Progenitor cell of endocrine pancreas (in vitro differentiated cells): ENCODE measurements around the gene PTPN4. TPM values are rescaled to one million over a fixed set of nuclear protein-coding genes. Genes with fewer than 3 reads are reported as not detected.

Source experiments
- DNase-seq: peaks from one replicate; pipeline ENCODE4 v3.0.0; 2021; ENCODE audit warnings: low spot score; ENCODE audit not compliant: unreplicated experiment
- H3K27ac Mint-ChIP-seq: 2 replicates; pipeline ENCODE4 v1.8.0; 2021; ENCODE audit warnings: mild to moderate bottlenecking, moderate library complexity, mixed read lengths
- H3K27me3 Mint-ChIP-seq: 2 replicates; pipeline ENCODE4 v1.8.0; 2021; ENCODE audit warnings: mixed read lengths
- H3K36me3 Mint-ChIP-seq: 2 replicates; pipeline ENCODE4 v1.8.0; 2022; ENCODE audit warnings: mixed read lengths; ENCODE audit not compliant: insufficient read depth
- H3K4me1 Mint-ChIP-seq: 2 replicates; pipeline ENCODE4 v1.8.0; 2021; ENCODE audit warnings: low read depth, mixed read lengths
- H3K4me3 Mint-ChIP-seq: 2 replicates; pipeline ENCODE4 v1.8.0; 2021; ENCODE audit warnings: low read depth, mild to moderate bottlenecking, moderate library complexity, mixed read lengths
- H3K9me3 Mint-ChIP-seq: 2 replicates; pipeline ENCODE4 v1.8.0; 2021; ENCODE audit warnings: low read depth, mixed read lengths
- total RNA-seq: library from RNA; stranded (reverse); gene quantifications from 2 replicates; pipeline ENCODE4 v1.2.1, GENCODE V29; 2021
- TF ChIP-seq, protein P1 (sequence below): fragments of 200-600 bp; sonication (generic); IDR thresholded peaks from one replicate; pipeline ENCODE4 v1.5.0; 2021; ENCODE audit warnings: antibody characterized with exemption, mild to moderate bottlenecking; ENCODE audit not compliant: unreplicated experiment

PTPN4 gene
- total RNA-seq, 1 donor from 2014 or later, result 59.1 TPM

DNA sequence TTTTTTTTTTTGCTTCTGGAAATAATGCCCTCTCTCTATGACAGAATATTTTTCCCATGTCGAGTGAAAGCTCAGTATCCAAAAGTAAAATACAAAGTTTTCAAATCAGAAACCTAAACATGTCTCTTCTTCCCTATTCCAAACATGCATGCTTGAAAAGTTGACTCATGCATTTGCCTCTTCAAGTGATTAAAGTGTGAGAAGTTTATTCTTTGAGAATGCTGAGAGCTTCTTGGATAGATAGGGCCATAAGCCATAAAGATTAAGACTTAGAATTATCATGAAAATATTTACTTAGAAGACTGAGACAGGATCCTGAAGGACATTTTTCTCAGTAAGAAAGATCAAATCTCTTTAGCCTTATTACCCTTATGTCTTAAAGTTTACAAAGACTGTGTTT, 154.5 kb downstream of the PTPN4 start:
- peaks cover 1% of the 10 kb centered on the region for H3K4me1 Mint-ChIP-seq
- H3K36me3 Mint-ChIP-seq, result peaks cover 28% of the 10 kb centered on the region
- peaks cover 10% of the 10 kb centered on the region for H3K9me3 Mint-ChIP-seq
- no peak overlapping the region for H3K27ac Mint-ChIP-seq
- H3K27me3 Mint-ChIP-seq, result no peaks in the 10 kb centered on the region
- DNase-seq, result no peak
- H3K4me3 Mint-ChIP-seq, result no peak overlapping the region
- TF ChIP-seq, protein P1, sequence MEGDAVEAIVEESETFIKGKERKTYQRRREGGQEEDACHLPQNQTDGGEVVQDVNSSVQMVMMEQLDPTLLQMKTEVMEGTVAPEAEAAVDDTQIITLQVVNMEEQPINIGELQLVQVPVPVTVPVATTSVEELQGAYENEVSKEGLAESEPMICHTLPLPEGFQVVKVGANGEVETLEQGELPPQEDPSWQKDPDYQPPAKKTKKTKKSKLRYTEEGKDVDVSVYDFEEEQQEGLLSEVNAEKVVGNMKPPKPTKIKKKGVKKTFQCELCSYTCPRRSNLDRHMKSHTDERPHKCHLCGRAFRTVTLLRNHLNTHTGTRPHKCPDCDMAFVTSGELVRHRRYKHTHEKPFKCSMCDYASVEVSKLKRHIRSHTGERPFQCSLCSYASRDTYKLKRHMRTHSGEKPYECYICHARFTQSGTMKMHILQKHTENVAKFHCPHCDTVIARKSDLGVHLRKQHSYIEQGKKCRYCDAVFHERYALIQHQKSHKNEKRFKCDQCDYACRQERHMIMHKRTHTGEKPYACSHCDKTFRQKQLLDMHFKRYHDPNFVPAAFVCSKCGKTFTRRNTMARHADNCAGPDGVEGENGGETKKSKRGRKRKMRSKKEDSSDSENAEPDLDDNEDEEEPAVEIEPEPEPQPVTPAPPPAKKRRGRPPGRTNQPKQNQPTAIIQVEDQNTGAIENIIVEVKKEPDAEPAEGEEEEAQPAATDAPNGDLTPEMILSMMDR, result no peak

DNA sequence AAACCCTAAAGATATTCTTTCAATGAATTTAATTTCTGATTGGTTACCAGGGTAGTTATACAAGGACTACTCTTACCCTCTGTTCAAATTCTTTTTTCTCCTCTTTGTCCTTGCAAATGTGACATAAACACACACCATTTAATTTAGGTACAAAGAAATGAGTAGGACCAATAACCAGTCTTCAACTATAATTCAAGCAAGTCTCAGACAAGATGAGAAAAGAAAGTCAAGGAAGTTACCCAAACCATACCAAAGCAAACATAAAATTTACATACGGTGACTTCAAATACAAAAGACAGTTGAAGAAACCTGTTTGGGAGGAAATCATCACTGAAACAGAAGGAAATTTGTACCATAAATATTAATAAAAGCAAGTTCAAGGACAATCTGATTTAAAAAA, 162.1 kb downstream of the PTPN4 start:
- TF ChIP-seq, protein P1, result no peak
- no peaks in the 10 kb centered on the region for H3K27me3 Mint-ChIP-seq
- no peak for DNase-seq
- no peaks in the 10 kb centered on the region for H3K4me1 Mint-ChIP-seq
- H3K27ac Mint-ChIP-seq, result no peak overlapping the region
- no peaks in the 10 kb centered on the region for H3K9me3 Mint-ChIP-seq
- peaks cover 2% of the 10 kb centered on the region for H3K36me3 Mint-ChIP-seq
- no peak overlapping the region for H3K4me3 Mint-ChIP-seq

DNA sequence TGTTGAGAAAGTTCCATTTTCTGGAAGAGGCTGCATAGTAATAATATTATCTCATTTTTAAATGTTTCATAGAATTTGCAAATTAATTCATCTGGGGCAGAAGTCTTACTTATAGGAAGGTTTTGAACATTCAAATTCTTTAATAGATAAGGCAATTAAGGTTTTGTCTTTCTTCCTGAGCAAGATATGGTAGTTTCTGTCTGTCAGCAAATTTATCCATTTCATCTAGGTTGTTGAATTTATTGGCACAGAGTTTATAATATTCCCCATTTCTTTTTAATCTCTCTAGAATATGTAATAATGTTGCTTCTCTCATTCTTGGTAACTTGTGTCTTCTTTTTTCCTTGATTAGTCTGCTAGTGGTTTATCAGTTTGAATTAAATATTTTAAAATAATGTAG, 163.0 kb downstream of the PTPN4 start:
- Mint-ChIP-seq H3K27me3 (no peaks in the 10 kb centered on the region), H3K4me1 (no peaks in the 10 kb centered on the region), H3K4me3 (no peak overlapping the region), H3K36me3 (no peaks in the 10 kb centered on the region), H3K9me3 (no peaks in the 10 kb centered on the region), H3K27ac (no peak overlapping the region)
- TF ChIP-seq, protein P1, result no peak
- DNase-seq, result no peak

DNA sequence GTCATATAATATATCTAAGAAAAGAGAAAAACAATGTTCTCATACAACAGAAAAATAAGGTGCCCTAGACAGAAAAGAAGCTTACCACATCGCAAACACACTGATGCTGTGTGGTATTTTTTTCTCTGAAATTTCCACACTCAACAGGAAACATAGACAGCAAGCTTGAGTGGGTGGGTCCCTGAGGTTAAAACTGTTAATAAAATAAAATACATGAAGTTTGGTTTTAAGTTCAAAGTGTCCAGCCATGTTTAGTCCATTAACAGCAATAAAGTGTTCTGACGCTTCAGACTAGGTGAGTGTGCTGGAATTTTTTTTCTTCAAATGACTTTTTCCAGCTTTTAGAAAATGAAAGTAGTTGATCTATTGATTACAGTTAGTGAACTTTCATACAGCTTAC, 169.8 kb downstream of the PTPN4 start:
- Mint-ChIP-seq H3K4me1 (no peaks in the 10 kb centered on the region), H3K27me3 (no peaks in the 10 kb centered on the region), H3K9me3 (no peaks in the 10 kb centered on the region), H3K27ac (no peak overlapping the region), H3K4me3 (no peak overlapping the region), H3K36me3 (peaks cover 4% of the 10 kb centered on the region)
- TF ChIP-seq, protein P1, result no peak
- no peak for DNase-seq

DNA sequence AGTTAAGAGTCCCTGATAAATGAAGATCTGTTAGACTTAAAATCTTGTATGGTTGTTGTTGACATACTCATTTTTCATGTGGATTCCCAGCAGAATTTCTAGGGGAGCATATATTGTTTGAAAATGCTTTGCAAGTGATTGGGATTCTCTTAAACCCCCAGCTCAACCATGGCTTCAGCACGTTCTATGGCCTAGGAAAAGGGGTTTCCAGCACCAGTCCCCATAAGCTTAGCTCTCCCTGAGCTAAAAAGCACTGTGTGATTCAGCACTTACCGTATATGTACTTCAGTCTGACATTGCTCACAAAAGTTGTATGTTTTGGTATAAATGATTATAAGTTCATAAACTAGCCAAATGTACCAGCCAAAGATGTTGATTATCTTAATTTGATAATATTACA, 173.1 kb downstream of the PTPN4 start:
- Mint-ChIP-seq H3K27ac (no peak overlapping the region), H3K36me3 (peaks cover 20% of the 10 kb centered on the region), H3K27me3 (no peaks in the 10 kb centered on the region), H3K4me1 (no peaks in the 10 kb centered on the region), H3K4me3 (no peak overlapping the region), H3K9me3 (no peaks in the 10 kb centered on the region)
- DNase-seq, result no peak
- TF ChIP-seq, protein P1, result no peak
